Ascending aorta (tissue), 2 donors: Measurements from ENCODE around the gene ZNF202. TPM values are rescaled to one million over a fixed set of nuclear protein-coding genes. Genes with fewer than 3 reads are reported as not detected.

ENCODE experiments used
- DNase-seq, 2 donors: peaks; one replicate each; pipeline ENCODE4 v3.0.0-alpha.2; 2019; ENCODE audit warnings: low spot score in 2 of 2
- H3K27ac ChIP-seq, 2 donors: fragments of 200-600 bp; sonication (generic); one replicate each; pipeline ENCODE4 v1.5.1; 2016 to 2017; ENCODE audit warnings: mild to moderate bottlenecking in 1 of 2
- H3K27me3 ChIP-seq: fragments of 200-600 bp; sonication (generic); one replicate; pipeline ENCODE4 v1.5.1; 2017
- H3K36me3 ChIP-seq, 2 donors: fragments of 200-600 bp; sonication (generic); one replicate each; pipeline ENCODE4 v1.5.1; 2016
- H3K4me1 ChIP-seq, 2 donors: fragments of 200-600 bp; sonication (generic); one replicate each; pipeline ENCODE4 v1.5.1; 2016 to 2017; ENCODE audit warnings: mild to moderate bottlenecking in 1 of 2
- H3K4me3 ChIP-seq, 2 donors: fragments of 200-600 bp; sonication (generic); one replicate each; pipeline ENCODE4 v1.5.1; 2016 to 2017; ENCODE audit warnings: mild to moderate bottlenecking in 1 of 2
- H3K9me3 ChIP-seq, 2 donors: fragments of 200-600 bp; sonication (generic); one replicate each; pipeline ENCODE4 v1.5.1; 2016
- CTCF ChIP-seq, 3 experiments: fragments of 200-600 bp in 2 of 3; fragments of 450-650 bp in 1 of 3; sonication (generic) in 2 of 3; IDR thresholded peaks; one replicate each; pipeline ENCODE4 v1.5.1; 2016 to 2019; ENCODE audit warnings: antibody characterized with exemption in 3 of 3, mild to moderate bottlenecking in 1 of 3, moderate library complexity in 1 of 3
- intact Hi-C: fragments of 100-400 bp; cut with DNase I; formaldehyde crosslinking; loops from one replicate; pipeline ENCODE4 v1.15.1; 2023
- total RNA-seq: library from RNA; depleted of rRNA; stranded (reverse); fragments of >200 nt; gene quantifications from one replicate; pipeline ENCODE4 v1.1.0, GENCODE V29; 2016

The ZNF202 gene
- total RNA-seq, 1 donor from 2014 or later, result 2.2 TPM

- Histone ChIP-seq H3K36me3 (peaks cover 0 to 23% of the 10 kb centered on the region in 2 donors), H3K27ac (no peak overlapping the region), H3K27me3 (no peaks in the 10 kb centered on the region), H3K4me3 (no peak overlapping the region), H3K9me3 (no peaks in the 10 kb centered on the region), H3K4me1 (peaks cover 0 to 14% of the 10 kb centered on the region in 2 donors)
- no peak for DNase-seq
- intact Hi-C loops, result no loop called here
- no peak for TF ChIP-seq CTCF (IDR thresholded peaks at IDR 0.05)
Observed at GRCh38 chr11:123738374-123738773, 3.1 kb downstream of the ZNF202 start.

- peaks cover 0 to 5% of the 10 kb centered on the region in 2 donors for H3K4me1 ChIP-seq
- H3K27ac ChIP-seq, result no peak overlapping the region
- H3K27me3 ChIP-seq, result no peaks in the 10 kb centered on the region
- intact Hi-C loops, result no loop called here
- DNase-seq, result no peak
- peaks cover 0 to 23% of the 10 kb centered on the region in 2 donors for H3K36me3 ChIP-seq
- H3K4me3 ChIP-seq, result no peak overlapping the region
- TF ChIP-seq CTCF (IDR thresholded peaks at IDR 0.05), result no peak
- no peaks in the 10 kb centered on the region for H3K9me3 ChIP-seq
Observed at GRCh38 chr11:123736769-123737168, 4.7 kb downstream of the ZNF202 start.

- DNase-seq, result no peak
- Histone ChIP-seq H3K4me3 (no peak overlapping the region), H3K9me3 (peaks cover 8 to 9% of the 10 kb centered on the region in 2 donors), H3K27me3 (no peaks in the 10 kb centered on the region), H3K27ac (no peak overlapping the region), H3K36me3 (peaks cover 58 to 80% of the 10 kb centered on the region in 2 donors), H3K4me1 (no peaks in the 10 kb centered on the region)
- intact Hi-C loops, result no loop called here
- no peak for TF ChIP-seq CTCF (IDR thresholded peaks at IDR 0.05)
Observed at GRCh38 chr11:123729602-123730001, 11.9 kb downstream of the ZNF202 start.

- no peak for TF ChIP-seq CTCF (IDR thresholded peaks at IDR 0.05)
Observed at GRCh38 chr11:123725995-123726655, 15.3 kb downstream of the ZNF202 start.

GRCh38 chr11:123719452-123719851, 22.0 kb downstream of the ZNF202 start:
- H3K27ac ChIP-seq, result no peak overlapping the region
- TF ChIP-seq CTCF (IDR thresholded peaks at IDR 0.05), result no peak
- intact Hi-C loops, result no loop called here
- H3K4me3 ChIP-seq, result no peak overlapping the region
- no peaks in the 10 kb centered on the region for H3K27me3 ChIP-seq
- H3K4me1 ChIP-seq, result no peaks in the 10 kb centered on the region
- no peaks in the 10 kb centered on the region for H3K9me3 ChIP-seq
- DNase-seq, result no peak
- peaks cover 0 to 7% of the 10 kb centered on the region in 2 donors for H3K36me3 ChIP-seq

More at GRCh38 chr11:123725995-123726655, 15.3 kb downstream of the ZNF202 start:
- Histone ChIP-seq H3K4me3 (no peak overlapping the region), H3K27ac (no peak overlapping the region), H3K9me3 (peaks cover 8 to 9% of the 10 kb centered on the region in 2 donors), H3K4me1 (no peaks in the 10 kb centered on the region), H3K27me3 (no peaks in the 10 kb centered on the region), H3K36me3 (peaks cover 58 to 73% of the 10 kb centered on the region in 2 donors)
- intact Hi-C loops, result no loop called here
- no peak for DNase-seq
